SH-SY5Y (cell line): ENCODE measurements around the gene NFE2L2.

ENCODE experiments used
- GATA2 ChIP-seq: IDR thresholded peaks from 2 replicates; pipeline ENCODE4 v1.6.1; 2011; ENCODE audit warnings: mild to moderate bottlenecking, low read depth, low read length
- GATA3 ChIP-seq: IDR thresholded peaks from 2 replicates; pipeline ENCODE4 v1.6.1; 2011; ENCODE audit warnings: low read depth, mild to moderate bottlenecking, low read length, moderate library complexity

- TF ChIP-seq GATA3 (no peak), GATA2 (no peak)
Measured at GRCh38 chr2:177254433-177255226, 9.9 kb downstream of the NFE2L2 start.
